Measurements from ENCODE around the gene WWP2.
"Not testable (repeated sequence)": the region's sequence is repeated elsewhere in the genome, so short reads cannot be mapped to it uniquely, and the experiment has no call there.

The WWP2 gene

DNA sequence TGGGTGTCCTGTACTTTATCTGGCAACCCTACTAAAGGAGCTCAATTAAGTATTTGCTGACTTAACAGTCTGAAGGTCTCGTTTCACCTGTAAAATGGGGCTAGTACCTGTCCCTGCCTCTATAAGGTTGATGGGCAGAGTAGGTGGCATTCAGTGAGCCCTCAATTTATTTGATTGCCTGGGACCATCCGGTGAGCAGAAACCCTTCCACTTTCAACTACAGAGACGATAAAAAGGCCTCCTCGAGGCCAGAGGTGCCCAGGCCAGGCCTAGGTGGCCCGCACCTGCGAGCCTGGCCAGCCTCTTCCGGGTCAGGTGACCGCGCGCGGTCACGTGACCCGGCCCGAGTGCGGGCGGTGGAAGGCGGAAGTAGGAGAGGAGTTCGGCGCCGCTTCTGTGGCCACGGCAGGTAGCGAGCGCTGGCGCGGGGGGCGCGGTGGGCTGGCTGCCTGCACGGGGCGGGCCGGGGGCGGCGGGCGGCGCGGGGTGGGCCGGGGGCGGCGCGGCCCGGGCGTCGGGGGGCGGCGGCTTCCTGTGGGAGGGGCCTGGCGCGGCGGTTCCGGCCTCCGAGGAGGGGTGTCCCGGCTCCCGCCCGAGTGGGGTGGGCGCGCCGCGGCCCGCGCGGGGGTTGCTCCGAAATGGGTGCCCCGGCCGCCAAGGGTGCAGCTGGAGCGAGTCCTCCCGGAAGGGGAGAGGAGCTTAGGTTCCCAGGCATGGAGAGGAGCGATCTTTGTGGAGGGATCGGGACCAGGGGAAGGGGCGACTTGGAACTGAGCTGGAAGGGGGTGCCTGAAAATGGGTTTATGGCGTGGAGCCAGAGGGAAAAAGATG, at the start of gene WWP2:
WWP2 (plus strand) TSS at position 350 of the 831 bp plus-strand sequence. CDS start 24,679 bp downstream, outside the sequence.
- peak; percentile 56 to 65 for DNase-seq (ENCODE audit: low read depth in 1 of 2, low spot score in 1 of 2)

DNA sequence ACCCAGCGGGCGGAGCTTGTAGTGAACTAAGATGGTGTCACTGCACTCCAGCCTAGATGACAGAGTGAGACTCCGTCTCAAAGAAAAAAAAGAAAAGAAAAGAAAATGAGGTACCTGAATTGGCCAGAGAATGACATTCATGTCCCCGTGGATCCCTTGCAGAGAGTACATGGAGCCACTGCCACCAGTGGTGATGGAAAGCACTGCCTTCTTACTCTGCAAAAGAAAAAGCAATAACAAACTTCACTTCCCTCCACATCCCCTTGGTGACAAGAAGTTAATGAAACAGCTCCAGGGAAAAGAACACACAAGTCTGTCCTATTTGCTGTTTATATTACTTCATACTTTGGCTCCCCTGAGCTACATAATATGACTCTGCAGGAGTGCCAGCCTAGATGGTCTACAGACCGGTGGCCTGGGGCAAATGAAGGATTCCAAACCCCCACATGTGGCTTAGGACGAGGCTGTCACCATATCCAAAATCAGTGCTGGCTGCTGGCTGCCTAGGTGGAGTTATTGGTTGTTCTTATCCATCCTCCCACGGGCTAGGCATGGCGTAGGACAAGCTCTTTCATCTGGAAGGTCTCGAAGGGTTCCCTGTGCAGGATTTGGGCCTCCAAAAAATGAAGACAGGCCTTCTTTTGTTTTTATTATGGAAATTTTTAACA, 49.1 kb upstream of the WWP2 start:
- DNase-seq (ENCODE audit: low read depth in 1 of 2, low spot score in 1 of 2): no peak

DNA sequence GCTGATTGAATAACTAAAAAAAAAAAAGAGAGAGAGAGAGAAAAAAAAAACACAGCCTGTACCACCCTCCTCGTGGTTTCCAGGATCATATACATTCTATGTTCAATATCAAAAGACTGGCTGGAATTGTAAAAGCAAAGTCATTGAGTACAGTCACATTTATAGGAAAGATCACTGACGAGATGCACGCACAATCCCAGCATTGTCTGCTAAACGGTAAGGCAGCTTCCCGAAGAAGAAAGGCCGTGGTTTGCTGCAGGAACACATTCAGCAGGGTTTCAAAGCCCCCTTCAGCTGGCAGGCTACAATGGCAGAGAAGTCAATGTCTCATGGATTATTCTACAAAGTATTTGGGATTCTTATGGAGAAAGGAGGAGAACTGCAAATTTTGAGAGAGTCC, 45.1 kb upstream of the WWP2 start:
- DNase-seq (ENCODE audit: low read depth in 1 of 2, low spot score in 1 of 2): no peak

DNA sequence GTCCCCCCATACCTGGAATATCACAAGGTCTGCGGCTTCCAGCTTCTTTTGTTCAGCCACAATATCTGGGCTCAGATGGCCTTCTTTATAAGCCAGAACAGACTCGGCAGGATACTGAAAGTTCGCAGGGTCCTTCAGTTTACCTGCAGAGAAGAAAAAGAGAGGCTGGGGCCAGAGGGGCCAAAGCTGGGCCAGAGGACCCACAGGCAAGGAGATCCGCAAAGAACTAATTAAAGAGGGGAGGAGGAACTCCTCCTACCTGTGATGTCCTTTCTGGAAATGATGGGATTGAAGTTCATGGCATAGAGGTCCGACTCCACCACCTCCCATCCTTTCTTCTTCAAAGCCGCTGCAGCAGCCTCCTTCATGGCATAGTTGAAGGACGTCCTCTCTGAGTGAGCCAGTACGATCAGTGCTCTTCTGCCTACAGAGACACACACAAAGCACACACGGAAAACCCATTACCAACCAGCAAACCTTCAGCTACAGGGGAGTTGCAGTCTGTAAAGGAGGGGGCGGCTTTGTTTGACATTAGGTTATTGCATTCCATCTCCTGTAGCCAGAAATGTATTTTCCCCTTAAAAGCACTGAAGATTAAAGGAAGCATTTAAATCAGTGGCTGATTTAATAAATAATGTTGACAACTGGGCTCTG, 43.9 kb upstream of the WWP2 start:
- no peak for DNase-seq (ENCODE audit: low read depth in 1 of 2, low spot score in 1 of 2)

DNA sequence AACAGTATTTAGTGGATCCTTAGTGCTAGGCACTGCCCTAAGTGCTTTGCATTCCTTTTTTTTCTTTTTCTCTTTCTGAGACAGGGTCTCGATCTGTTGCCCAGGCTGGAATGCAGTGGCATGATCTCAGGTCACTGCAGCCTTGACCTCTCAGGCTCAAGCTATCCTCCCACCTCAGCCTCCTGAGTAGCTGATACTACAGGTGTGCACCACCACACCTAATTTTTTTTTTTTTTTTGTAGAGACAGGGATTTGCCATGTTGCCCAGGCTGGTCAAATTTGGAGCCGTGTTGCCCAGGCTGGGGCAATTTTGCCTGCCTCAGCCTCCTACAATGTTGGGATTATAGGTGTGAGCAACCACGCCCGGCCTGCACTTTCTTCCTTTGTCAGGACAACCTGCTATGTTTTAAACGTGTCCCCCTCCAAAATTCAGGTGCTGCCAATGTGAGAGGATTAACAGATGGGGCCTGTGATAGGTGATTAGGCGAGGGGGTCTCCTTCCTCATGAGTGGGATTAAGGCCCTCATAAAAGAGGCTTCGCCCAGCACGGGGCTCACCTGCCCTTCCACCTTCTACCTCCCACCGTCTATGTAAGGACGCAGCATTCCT, 41.2 kb upstream of the WWP2 start:
- no peak for DNase-seq (ENCODE audit: low read depth in 1 of 2, low spot score in 1 of 2)

DNA sequence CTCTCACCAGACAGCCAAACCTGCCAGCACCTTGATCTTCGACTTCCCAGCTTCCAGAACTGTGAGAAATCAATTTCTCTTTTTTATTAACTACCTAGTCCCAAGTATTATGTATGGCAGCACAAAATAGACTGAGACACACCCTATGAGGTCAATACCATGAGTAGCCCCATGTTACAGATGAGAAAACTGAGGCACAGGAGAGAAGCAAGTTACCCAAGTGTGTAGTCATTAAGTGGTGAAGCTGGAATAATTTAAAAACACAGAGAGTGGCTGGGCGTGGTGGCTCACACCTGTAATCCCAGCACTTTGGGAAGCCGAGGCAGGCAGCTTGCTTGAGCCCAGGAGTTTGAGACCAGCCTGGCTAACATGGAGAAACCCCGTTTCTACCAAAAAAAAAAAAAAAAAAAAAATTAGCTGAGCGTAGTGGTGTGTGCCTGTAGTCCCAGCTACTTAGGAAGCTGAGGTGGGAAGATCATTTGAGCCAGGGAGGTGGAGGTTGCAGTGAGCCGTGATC, 40.6 kb upstream of the WWP2 start:
- no peak for DNase-seq (ENCODE audit: low read depth in 1 of 2, low spot score in 1 of 2)

DNA sequence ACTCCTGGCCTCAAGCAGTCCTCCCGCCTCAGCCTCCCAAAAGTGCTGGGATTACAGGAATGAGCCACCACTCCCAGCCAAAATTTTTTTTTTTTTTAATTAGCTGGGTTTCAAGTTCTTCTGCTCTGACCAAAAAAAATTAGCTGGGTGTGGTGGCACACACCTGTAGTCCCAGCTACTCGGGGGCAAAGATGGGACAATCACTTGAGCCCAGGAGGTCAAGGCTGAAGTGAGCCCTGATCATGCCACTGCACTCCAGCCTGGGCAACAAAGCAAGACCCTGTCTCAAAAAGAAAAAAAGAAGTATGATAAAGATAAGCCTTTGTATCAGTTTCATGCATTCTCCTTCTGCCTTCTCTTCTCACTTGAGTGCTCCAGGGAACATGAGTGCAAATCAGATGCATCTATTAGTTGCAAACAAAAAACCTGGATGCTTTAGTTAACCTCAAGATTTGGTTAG, 37.7 kb upstream of the WWP2 start:
- DNase-seq (ENCODE audit: low read depth in 1 of 2, low spot score in 1 of 2): no peak

DNA sequence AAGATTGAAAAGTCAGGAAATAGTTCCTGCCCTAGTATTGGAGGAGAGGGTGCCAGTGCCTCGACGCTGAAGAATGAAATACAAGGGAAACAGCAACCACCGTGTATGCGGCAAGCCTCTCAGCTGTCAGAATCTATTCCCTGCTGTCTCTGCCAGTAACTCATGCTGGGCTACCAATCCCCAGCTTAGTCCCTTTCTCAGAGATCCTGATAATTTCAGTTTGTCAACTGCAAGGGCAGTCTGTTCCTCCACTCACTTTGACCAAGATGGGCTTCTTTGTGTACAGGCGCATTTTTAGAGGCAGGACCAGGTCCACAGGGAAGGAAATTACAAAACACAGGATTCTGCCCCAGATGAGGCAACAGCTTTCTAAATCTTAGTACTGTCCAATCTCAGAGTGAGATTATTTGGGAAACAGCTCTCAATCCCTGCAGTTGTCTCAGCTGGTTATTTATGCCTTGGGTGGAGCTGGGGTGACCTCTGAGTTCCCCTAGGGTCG, 37.1 kb upstream of the WWP2 start:
- no peak for DNase-seq (ENCODE audit: low read depth in 1 of 2, low spot score in 1 of 2)

DNA sequence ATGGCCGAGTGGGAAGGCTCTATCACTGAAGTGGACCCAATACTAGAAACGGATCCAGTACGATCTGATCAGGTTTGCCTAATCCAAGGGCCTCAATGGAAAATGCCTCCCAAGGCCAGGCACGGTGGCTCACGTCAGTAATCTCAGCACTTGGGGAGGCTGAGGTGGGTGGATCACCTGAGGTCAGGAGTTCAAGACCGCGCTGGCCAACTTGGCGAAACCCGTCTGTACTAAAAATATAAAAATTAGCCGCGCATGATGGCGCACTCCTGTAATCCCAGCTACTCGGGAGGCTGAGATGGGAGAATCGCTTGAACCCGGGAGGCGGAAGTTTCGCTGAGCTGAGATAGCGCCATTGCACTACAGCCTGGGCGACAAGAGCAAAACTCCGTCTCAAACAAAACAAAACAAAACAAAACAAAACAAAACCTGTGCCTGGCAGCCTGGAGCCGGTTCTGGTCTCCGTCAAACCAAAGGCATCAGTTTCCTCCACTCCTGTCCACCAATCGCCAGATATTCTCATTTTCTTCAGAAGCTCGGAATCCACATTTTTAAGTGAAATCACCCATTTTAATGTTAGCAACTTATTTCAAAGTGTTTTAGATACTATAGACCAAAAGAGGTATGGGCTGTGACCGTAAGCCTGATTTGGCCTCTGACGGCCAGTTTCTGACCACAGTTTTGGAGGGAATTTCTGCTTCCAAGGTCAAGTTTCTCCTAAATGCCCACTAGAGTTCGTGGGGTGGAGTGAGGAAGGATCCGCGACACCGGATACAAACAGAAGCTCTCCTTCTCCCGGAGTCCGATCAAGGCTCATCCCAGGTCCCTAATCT, 36.4 kb upstream of the WWP2 start:
- DNase-seq (ENCODE audit: low read depth in 1 of 2, low spot score in 1 of 2): no peak

DNA sequence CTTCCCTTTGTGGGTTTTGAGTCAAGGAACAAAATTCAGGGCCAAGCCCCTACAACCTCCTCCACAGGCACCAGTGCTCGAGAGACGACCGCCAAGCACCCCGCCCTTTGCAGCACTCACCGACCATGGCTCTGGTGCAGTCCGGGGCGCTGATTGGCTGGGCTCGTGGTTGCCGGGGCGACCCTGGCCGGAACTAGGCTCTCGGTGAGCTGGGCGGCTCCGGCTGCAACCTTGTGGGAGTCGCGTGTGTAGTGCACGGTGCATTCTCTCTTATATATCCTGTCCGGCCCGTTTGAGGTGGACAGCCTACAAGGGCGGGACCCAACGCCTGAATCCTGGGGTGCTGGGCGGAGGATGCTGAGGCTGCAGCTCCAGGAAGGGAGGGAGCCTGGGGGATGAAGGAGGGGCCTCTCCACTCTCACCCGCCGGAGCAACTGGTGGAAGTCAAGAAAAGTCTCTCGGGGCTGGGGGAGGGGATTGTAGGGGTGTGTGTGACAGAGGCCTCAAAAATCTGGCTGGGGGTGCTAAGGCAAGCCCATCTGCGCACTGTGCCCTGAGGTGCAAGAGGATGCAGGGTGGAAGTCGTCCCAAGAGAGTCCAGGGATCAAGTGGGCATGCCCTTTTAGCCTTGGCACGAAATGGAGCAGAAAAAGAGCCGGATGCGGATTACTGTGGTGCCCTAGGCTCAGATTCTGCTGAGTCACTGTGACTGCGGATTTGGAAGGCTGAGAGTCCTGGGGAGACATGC, 35.6 kb upstream of the WWP2 start, which contains the start of gene NQO1:
NQO1 (minus strand) TSS at position 248 of the 748 bp plus-strand sequence; CDS start at position 127, 121 bp downstream.
- peak; percentile 66 to 81 for DNase-seq (ENCODE audit: low read depth in 1 of 2, low spot score in 1 of 2)

DNA sequence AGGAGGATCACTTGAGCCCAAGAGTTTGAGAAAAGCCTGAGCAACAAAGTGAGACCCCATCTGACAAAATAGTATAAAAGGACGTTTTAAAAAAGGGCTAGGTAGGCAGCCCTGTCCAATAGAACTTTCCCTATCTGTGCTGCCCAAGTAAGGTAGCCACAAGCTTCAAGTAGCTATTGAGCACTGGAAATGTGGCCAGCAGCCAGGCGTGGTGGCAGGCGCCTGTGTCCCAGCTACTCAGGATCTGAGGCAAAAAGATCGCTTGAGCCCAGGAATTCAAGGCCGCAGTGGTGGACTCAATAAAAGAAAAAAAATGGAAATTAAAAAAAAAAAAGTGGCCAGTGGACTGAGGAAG, 34.2 kb upstream of the WWP2 start:
- no peak for DNase-seq (ENCODE audit: low read depth in 1 of 2, low spot score in 1 of 2)

DNA sequence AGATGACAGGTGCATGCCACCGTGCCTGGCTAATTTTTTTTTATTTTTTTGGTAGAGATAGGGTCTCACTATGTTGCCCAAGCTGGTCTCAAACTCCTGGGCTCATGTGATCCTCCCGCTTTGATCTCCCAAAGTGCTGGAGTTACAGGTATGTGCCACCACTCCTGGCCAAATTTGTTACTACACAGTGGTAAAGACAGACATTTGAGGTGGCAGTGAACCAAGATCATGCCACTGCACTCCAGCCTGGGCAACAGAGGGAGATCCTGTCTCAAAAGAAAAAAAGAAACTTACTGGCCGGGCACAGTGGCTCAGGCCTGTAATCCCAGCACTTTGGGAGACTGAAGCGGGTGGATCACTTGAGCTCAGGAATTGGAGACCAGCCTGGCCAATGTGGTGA, 33.1 kb upstream of the WWP2 start:
- not testable (repeated sequence) for DNase-seq (ENCODE audit: low read depth in 1 of 2, low spot score in 1 of 2)

DNA sequence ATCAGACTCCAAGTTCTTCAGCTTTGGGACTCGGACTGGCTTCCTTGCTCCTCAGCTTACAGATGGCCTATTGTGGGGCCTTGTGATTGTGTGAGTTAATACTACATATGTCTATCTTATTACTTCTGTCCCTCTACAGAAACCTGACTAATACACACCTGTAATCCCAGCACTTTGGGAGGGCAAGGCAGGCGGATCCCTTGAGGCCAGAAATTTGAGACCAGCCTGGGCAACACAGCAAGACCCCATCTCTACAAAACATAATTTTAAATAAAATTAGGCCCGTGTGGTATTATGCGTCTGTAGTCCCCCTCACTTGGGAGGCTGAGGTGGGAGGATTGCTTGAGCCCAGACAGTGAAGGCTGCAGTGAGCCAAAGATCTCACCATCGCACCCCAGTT, 30.9 kb upstream of the WWP2 start:
- not testable (repeated sequence) for DNase-seq (ENCODE audit: low read depth in 1 of 2, low spot score in 1 of 2)

DNA sequence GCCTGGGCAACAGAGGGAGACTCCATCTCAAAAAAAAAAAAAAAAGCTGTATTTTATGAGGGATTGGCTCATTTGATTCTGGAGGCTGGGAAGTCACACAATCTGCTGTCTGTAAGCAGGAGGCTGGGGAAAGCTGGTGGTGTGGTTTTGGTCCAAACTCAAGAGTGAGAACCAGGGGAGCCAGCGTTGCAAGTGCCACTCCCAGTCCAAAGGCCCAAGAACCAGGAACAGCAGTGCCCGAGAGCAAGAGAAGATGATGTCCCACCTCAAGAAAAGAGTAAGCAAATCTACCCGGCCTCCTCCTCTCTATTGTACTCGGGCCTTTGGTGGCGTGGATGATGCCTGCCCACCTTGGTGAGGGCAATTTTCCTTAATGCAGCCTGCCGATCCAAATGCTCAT, 30.0 kb upstream of the WWP2 start:
- no peak for DNase-seq (ENCODE audit: low read depth in 1 of 2, low spot score in 1 of 2)

DNA sequence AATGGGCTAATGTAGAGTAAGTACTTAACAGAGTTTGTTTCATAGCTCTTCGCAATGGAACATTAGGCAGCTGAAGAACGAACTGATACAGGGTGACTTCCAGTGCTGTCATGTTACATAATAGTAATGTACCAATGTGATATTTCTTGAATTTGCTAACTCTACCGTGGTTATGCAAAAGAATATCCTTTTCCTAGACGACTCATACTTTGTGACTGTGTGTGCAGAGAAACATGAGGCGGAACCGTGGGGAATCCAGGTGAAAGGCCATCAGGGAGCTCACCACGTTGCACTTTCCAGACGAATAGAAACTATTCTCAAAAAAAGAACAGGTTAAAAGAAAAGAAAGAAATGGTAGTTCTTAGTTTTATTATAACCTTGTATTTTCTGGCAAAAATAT, 20.6 kb upstream of the WWP2 start:
- no peak for DNase-seq (ENCODE audit: low read depth in 1 of 2, low spot score in 1 of 2)

DNA sequence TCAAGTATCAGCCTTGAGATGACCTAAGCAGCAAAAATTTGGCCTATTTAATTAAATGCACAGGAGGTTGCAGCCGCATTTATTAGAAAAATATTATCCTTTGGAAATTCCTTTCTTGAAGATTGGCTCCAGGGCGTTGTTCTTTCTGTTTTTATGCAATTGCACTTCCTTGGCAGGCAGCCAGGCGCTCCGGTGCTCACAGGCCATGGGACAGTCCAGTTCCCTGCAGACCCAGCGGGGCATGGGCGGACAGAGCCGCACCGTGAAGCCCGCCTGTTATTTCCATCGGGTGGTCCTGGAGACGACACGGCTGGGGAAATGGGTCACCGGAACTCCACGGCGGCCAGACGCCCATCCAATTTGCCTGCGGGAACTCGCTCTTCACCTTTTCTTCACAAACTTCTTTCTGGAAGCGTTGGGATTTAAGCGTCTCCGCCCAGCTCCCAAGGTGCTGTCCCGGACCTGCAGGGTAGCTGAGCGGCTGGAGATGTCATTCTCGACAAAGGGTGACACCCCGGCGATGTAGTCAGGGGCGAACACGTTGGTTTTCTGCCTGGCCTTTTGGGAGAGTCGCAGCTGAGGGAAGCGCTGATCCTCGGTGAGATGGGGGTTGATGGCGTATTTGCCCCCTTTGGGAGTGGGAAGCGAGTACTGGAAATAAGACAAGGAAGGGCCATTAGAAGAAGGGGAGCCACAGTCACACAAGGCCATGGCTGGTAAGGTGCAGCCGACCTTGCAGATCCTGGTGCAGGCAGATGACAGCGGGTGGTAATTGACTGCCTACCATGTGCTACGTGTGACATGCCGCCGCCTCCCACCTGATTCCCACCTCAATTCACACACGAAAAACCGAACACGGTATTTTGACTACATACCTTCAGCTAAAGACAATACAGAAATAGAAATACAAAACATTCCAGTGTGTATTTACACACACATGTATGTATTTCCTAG, 19.9 kb upstream of the WWP2 start:
- DNase-seq (ENCODE audit: low read depth in 1 of 2, low spot score in 1 of 2): no peak

DNA sequence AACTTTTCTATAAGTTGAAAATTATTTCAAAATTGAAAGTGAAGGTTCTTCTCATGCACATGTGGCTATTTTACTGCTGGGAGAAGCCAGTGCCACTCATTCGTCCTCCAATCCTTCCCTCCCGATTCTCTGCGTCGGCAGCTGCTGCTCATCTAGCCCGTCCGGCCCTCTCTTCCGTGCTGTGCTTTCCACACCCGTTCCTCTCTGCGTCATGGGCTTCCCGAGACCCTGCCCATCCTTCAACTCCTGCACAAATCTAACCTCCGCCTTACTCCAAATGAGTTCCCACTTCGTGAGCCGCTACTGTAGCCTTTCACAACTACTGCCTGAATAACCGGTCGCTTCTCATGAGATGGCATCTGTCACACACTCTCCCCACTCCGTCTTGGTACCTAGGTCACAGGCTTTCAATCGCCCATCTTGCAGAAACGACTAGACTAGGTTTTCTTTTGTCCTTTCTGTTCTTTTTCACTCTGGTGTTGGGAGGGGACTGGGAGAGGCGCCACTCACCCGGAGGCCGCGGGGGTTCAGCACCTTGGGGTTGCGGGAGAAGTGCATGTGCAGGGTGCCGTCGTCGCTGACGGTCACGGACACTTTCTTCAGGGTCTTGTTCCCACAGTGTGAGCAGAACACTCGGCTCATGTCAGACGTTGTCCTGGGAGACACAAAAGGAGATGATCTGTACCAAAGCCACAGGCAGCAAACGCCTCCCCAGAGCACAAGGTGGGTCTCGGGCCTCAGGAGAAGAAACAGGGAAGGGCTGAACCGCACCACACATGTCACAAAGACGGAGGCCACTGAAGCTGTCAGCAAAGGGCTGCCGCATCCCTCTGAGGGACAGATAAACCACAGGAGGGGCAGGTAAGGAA, 17.5 kb upstream of the WWP2 start:
- DNase-seq (ENCODE audit: low read depth in 1 of 2, low spot score in 1 of 2): no peak
